Nephron progenitor cell (in vitro differentiated cells): ENCODE results near the gene DGKD.

Experiments used
- DNase-seq: peaks from one replicate; pipeline ENCODE4 v3.0.0; 2021
- H3K27ac Mint-ChIP-seq: 2 replicates; pipeline ENCODE4 v1.8.0; 2021; ENCODE audit warnings: mild to moderate bottlenecking, moderate library complexity, mixed read lengths
- H3K27me3 Mint-ChIP-seq: 2 replicates; pipeline ENCODE4 v1.8.0; 2021; ENCODE audit warnings: mild to moderate bottlenecking, low read depth, mixed read lengths; ENCODE audit not compliant: poor library complexity
- H3K36me3 Mint-ChIP-seq: 2 replicates; pipeline ENCODE4 v1.8.0; 2021; ENCODE audit warnings: low read depth, mixed read lengths
- H3K4me1 Mint-ChIP-seq: 2 replicates; pipeline ENCODE4 v1.8.0; 2021; ENCODE audit warnings: mixed read lengths
- H3K4me3 Mint-ChIP-seq: 2 replicates; pipeline ENCODE4 v1.8.0; 2021; ENCODE audit warnings: mild to moderate bottlenecking, moderate library complexity, mixed read lengths
- H3K9me3 Mint-ChIP-seq: 2 replicates; pipeline ENCODE4 v1.8.0; 2021; ENCODE audit warnings: mild to moderate bottlenecking, moderate library complexity, mixed read lengths
- CTCF ChIP-seq: fragments of 200-600 bp; sonication (generic); IDR thresholded peaks from 2 replicates; pipeline ENCODE4 v1.5.0; 2021; ENCODE audit warnings: antibody characterized with exemption

Gene DGKD

GRCh38 chr2:233437439-233437955, 83.2 kb downstream of the DGKD start:
- no peak for TF ChIP-seq CTCF
- peaks cover 3% of the 10 kb centered on the region for H3K27me3 Mint-ChIP-seq
- H3K36me3 Mint-ChIP-seq = peaks cover 17% of the 10 kb centered on the region
- H3K27ac Mint-ChIP-seq = no peak overlapping the region
- H3K4me1 Mint-ChIP-seq = peaks cover 12% of the 10 kb centered on the region
- DNase-seq = no peak
- no peak overlapping the region for H3K4me3 Mint-ChIP-seq
- H3K9me3 Mint-ChIP-seq = no peaks in the 10 kb centered on the region

GRCh38 chr2:233438573-233439147, 84.4 kb downstream of the DGKD start:
- Mint-ChIP-seq H3K4me3 (no peak overlapping the region), H3K27ac (no peak overlapping the region), H3K4me1 (peaks cover 17% of the 10 kb centered on the region), H3K9me3 (no peaks in the 10 kb centered on the region), H3K27me3 (peaks cover 3% of the 10 kb centered on the region), H3K36me3 (peaks cover 18% of the 10 kb centered on the region)
- TF ChIP-seq CTCF = no peak
- no peak for DNase-seq

- Mint-ChIP-seq H3K36me3 (peaks cover 20% of the 10 kb centered on the region), H3K27me3 (peaks cover 3% of the 10 kb centered on the region), H3K4me1 (peaks cover 19% of the 10 kb centered on the region)
Measured at GRCh38 chr2:233439191-233439590, 84.9 kb downstream of the DGKD start.

GRCh38 chr2:233440314-233440713, 86.0 kb downstream of the DGKD start:
- no peak for DNase-seq
- TF ChIP-seq CTCF = no peak
- Mint-ChIP-seq H3K4me3 (no peak overlapping the region), H3K4me1 (peaks cover 14% of the 10 kb centered on the region), H3K27ac (no peak overlapping the region), H3K36me3 (peaks cover 30% of the 10 kb centered on the region), H3K9me3 (no peaks in the 10 kb centered on the region), H3K27me3 (peaks cover 3% of the 10 kb centered on the region)

More at GRCh38 chr2:233439191-233439590, 84.9 kb downstream of the DGKD start:
- Mint-ChIP-seq H3K4me3 (no peak overlapping the region), H3K27ac (no peak overlapping the region), H3K9me3 (no peaks in the 10 kb centered on the region)
- no peak for DNase-seq
- TF ChIP-seq CTCF = no peak

GRCh38 chr2:233440714-233441113, 86.4 kb downstream of the DGKD start:
- Mint-ChIP-seq H3K27me3 (peaks cover 3% of the 10 kb centered on the region), H3K4me1 (peaks cover 14% of the 10 kb centered on the region), H3K9me3 (no peaks in the 10 kb centered on the region), H3K36me3 (peaks cover 30% of the 10 kb centered on the region), H3K27ac (no peak overlapping the region), H3K4me3 (no peak overlapping the region)
- TF ChIP-seq CTCF = no peak
- DNase-seq = no peak
